Stomach (tissue), 9 donors: ENCODE data around the gene SIGLEC1. TPM values are rescaled to one million over a fixed set of nuclear protein-coding genes. Genes with fewer than 3 reads are reported as not detected.

Experiments
- DNase-seq, 2 donors: peaks; one replicate each; pipeline versions ENCODE4 v3.0.0 to v3.0.0-alpha.2; 2013 to 2019
- H3K27ac ChIP-seq, 5 donors: fragments of 200-600 bp in 4 of 5; sonication (generic) in 4 of 5; one replicate each; pipeline ENCODE4 v1.5.1; 2013 to 2019; ENCODE audit warnings: mild to moderate bottlenecking in 1 of 5, moderate library complexity in 1 of 5
- H3K27me3 ChIP-seq, 3 donors: fragments of 200-600 bp; sonication (generic); one replicate each; pipeline ENCODE4 v1.5.1; 2017 to 2019; ENCODE audit warnings: mixed run types in 1 of 3
- H3K36me3 ChIP-seq, 4 donors: fragments of 200-600 bp; sonication (generic); 1 replicate in 3 of 4; 2 replicates in 1 of 4; pipeline ENCODE4 v1.5.1; 2016 to 2019
- H3K4me1 ChIP-seq, 4 donors: fragments of 200-600 bp; sonication (generic); one replicate each; pipeline ENCODE4 v1.5.1; 2016 to 2019
- H3K4me3 ChIP-seq, 4 donors: fragments of 200-600 bp; sonication (generic) in 3 of 4; one replicate each; pipeline ENCODE4 v1.5.1; 2016 to 2019; ENCODE audit warnings: mild to moderate bottlenecking in 1 of 4
- H3K9me3 ChIP-seq, 4 donors: fragments of 200-600 bp; sonication (generic); one replicate each; pipeline ENCODE4 v1.5.1; 2016 to 2019
- EP300 ChIP-seq: sonication (generic); formaldehyde crosslinking; IDR thresholded peaks from one replicate; pipeline ENCODE4 v1.6.1; 2017; ENCODE audit warnings: antibody characterized with exemption
- POLR2A ChIP-seq, 4 donors: fragments of 450-650 bp; IDR thresholded peaks; one replicate each; pipeline ENCODE4 v1.6.1; 2016; ENCODE audit warnings: antibody characterized with exemption in 4 of 4, control low read depth in 2 of 4, mild to moderate bottlenecking in 1 of 4, moderate library complexity in 1 of 4
- POLR2AphosphoS5 ChIP-seq, 3 donors: sonication (generic); formaldehyde crosslinking; IDR thresholded peaks; one replicate each; pipeline ENCODE4 v1.6.1; 2016; ENCODE audit warnings: antibody characterized with exemption in 3 of 3
- WGBS, 5 donors: extraction: QIAGEN DNeasy Blood & Tissue Kit in 3 of 5; methylation state at CpG; one replicate each; pipeline versions ENCODE4 v1.1.5 to v1.1.7; 2013 to 2018; 5-methylcytosine and 5-hydroxymethylcytosine counted together
- intact Hi-C: fragments of 100-400 bp; cut with DNase I; formaldehyde crosslinking; loops from one replicate; pipeline ENCODE4 v1.15.1; 2023; ENCODE audit warnings: low total_unique reads
- polyA plus RNA-seq, 3 donors: library from polyadenylated mRNA; stranded (reverse); fragments of 200-250 nt; gene quantifications; one replicate each; pipeline ENCODE4 v1.2.3, GENCODE V29; 2013
- total RNA-seq, 5 donors: library from RNA; depleted of rRNA; stranded (reverse); fragments of >200 nt; gene quantifications; one replicate each; pipeline versions ENCODE4 v1.1.0 to v1.2.3, GENCODE V29; 2014 to 2016
- TF ChIP-seq, protein P1 (sequence below), 7 experiments: fragments of 450-650 bp in 4 of 7; fragments of 200-600 bp in 3 of 7; sonication (generic) in 3 of 7; IDR thresholded peaks; one replicate each; pipeline ENCODE4 v1.5.1; 2016 to 2019; ENCODE audit warnings: antibody characterized with exemption in 7 of 7, control low read depth in 2 of 7, mild to moderate bottlenecking in 1 of 7
- donor health status: healthy with polysubstance abuse.
- donor health status: Bipolar disorder and iron deficiency.
- donor health status: healthy.

The SIGLEC1 gene
- total and polyA plus RNA-seq, 8 donors, result 1.4 to 22.2 (median 1.8) TPM

DNA sequence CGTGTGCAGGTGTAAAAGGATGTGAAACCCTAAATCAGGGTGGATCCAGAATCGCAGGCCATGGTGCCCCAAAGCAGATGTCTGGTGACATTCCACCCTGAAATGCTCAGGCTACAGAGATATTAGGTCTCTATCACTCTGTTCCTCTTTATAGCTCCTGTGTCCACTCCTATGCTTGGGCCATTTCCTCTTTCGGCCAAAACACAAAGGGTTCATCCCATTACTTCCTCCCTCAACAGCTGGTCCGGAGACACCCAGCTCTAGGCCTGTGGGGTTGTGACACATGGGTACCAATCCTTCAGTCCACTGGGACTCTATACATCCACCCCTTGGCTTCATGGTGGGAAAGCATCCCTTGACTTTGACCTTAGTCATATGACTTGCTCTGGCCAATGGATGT lies 1.7 kb upstream of the SIGLEC1 start:
- intact Hi-C loops, result no loop called here
- Histone ChIP-seq H3K9me3 (no peaks in the 10 kb centered on the region), H3K36me3 (no peaks in the 10 kb centered on the region), H3K27me3 (peaks cover 0 to 4% (median 0%) of the 10 kb centered on the region in 3 donors), H3K27ac (peak overlapping the region in 1 of 5 donors; percentile 35), H3K4me3 (no peak overlapping the region), H3K4me1 (peaks cover 0 to 16% (median 11%) of the 10 kb centered on the region in 4 donors)
- no peak for DNase-seq
- WGBS, 5 donors, result 79 to 85% (median 83%) methylated on average over 4 of the region's 4 CpGs
- TF ChIP-seq, protein P1, sequence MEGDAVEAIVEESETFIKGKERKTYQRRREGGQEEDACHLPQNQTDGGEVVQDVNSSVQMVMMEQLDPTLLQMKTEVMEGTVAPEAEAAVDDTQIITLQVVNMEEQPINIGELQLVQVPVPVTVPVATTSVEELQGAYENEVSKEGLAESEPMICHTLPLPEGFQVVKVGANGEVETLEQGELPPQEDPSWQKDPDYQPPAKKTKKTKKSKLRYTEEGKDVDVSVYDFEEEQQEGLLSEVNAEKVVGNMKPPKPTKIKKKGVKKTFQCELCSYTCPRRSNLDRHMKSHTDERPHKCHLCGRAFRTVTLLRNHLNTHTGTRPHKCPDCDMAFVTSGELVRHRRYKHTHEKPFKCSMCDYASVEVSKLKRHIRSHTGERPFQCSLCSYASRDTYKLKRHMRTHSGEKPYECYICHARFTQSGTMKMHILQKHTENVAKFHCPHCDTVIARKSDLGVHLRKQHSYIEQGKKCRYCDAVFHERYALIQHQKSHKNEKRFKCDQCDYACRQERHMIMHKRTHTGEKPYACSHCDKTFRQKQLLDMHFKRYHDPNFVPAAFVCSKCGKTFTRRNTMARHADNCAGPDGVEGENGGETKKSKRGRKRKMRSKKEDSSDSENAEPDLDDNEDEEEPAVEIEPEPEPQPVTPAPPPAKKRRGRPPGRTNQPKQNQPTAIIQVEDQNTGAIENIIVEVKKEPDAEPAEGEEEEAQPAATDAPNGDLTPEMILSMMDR (IDR thresholded peaks at IDR 0.05), result no peak
- TF ChIP-seq POLR2A (IDR thresholded peaks at IDR 0.05) (no peak), EP300 (no peak), POLR2AphosphoS5 (IDR thresholded peaks at IDR 0.05) (no peak)

DNA sequence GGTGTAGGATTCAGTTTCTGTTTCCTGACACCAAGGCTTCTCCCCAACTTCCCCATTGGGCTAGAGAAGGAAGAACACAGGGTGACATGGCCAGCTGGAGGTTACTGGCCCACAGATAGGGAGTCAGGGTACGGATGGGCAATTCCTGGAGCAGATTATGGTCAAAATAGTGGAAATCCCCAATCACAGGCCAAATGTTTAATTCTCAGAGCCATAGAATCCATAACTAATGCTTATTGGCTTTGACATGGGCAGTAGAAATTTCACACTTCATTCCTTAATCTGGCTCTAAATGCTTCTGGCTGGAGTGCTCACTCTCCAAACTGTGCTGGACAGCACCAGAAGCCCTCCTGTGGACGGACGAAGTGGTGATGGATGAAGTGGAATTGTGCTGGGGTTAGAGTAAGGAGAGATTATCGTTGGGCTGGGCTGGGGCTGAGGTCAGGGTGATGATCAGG lies 887 bp downstream of the SIGLEC1 start:
- H3K36me3 ChIP-seq, result no peaks in the 10 kb centered on the region
- peaks cover 0 to 16% (median 11%) of the 10 kb centered on the region in 4 donors for H3K4me1 ChIP-seq
- H3K4me3 ChIP-seq, result peak overlapping the region in 3 of 4 donors; percentile 2 to 31 (median 2)
- H3K27me3 ChIP-seq, result no peaks in the 10 kb centered on the region
- no peak overlapping the region for H3K27ac ChIP-seq
- WGBS, 5 donors, result 59 to 75% (median 71%) methylated on average over 4 of the region's 4 CpGs
- intact Hi-C loops, result no loop called here
- DNase-seq, result no peak
- TF ChIP-seq POLR2AphosphoS5 (IDR thresholded peaks at IDR 0.05), result no peak
- TF ChIP-seq EP300, result no peak
- TF ChIP-seq, protein P1 (IDR thresholded peaks at IDR 0.05), result no peak
- no peak for TF ChIP-seq POLR2A (IDR thresholded peaks at IDR 0.05)
- no peaks in the 10 kb centered on the region for H3K9me3 ChIP-seq

DNA sequence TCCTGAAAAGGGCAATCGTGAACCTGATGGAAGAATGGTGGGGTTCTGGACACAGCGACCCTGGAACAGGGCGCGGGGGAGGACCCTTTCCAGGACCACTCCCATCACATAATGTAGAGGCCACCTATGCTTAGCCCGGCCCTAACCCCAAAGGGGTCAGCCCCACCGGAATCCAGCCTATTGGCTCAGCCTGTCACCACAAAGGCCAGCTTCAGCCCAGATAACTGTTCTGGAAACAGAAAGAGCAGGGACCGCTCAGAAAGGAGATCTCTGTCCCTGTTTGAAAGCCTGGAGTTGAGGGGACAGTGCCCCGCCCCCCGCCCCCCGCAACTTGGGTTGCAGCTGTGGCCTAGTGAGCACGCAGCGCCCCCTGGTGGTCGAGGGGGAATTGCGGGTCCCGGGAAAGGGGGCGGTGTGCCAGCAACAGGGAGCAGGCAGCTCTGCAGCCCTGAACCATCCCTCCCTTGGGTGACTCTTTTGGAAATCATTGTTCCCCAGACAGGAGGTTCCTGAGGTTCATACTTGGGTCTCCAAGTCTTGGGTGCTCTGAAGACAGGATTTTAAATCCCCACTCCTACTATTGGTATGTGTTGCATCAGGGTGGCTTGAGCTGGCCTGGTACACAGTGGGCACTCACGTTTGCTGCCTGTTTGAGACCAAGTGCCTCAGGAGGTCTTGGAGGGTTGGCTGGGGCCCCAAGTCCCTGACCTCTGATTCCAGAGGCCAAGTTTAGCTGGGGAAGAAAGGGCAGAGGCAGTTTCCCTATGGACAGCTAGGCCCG lies 1.5 kb downstream of the SIGLEC1 start:
- peak; percentile 74 to 88 for DNase-seq
- 30 to 51% (median 34%) methylated on average over 8 to 18 of the region's 18 CpGs for WGBS, 5 donors
- no peak for TF ChIP-seq EP300
- TF ChIP-seq POLR2AphosphoS5 (IDR thresholded peaks at IDR 0.05), result peak in 1 of 3 donors; percentile 23
- TF ChIP-seq, protein P1 (IDR thresholded peaks at IDR 0.05), result peak in 6 of 7 experiments; percentile 36 to 96 (median 86)
- TF ChIP-seq POLR2A (IDR thresholded peaks at IDR 0.05), result no peak
- H3K36me3 ChIP-seq, result no peaks in the 10 kb centered on the region
- intact Hi-C loops, result no loop called here
- peaks cover 0 to 16% (median 11%) of the 10 kb centered on the region in 4 donors for H3K4me1 ChIP-seq
- H3K9me3 ChIP-seq, result no peaks in the 10 kb centered on the region
- peak overlapping the region in 1 of 4 donors; percentile 0 for H3K4me3 ChIP-seq
- H3K27ac ChIP-seq, result no peak overlapping the region
- H3K27me3 ChIP-seq, result no peaks in the 10 kb centered on the region

DNA sequence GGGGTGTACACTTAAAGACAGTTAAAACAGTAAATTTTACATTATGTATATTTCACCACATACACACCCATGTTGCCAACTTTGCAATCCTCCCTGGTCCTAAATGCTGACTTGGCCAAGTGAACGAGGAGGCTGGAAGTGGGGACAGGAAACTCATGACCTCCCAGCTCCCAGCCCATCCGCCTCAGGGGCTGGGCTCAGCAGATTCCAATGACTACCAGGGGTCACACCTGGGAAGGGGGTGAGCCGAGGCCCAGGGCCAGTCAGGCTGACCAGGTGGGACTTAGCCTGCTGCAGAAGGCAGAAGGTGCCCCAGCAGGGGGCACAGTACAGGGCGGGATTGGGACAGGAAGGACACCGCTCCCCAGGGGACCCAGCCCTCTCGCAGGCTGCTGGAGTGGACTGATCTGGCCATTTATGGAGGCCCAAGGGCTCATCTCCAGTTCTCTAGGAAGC lies 2.4 kb downstream of the SIGLEC1 start:
- Histone ChIP-seq H3K27me3 (no peaks in the 10 kb centered on the region), H3K9me3 (no peaks in the 10 kb centered on the region), H3K36me3 (no peaks in the 10 kb centered on the region), H3K4me3 (no peak overlapping the region), H3K4me1 (peaks cover 0 to 16% (median 11%) of the 10 kb centered on the region in 4 donors), H3K27ac (no peak overlapping the region)
- TF ChIP-seq, protein P1 (IDR thresholded peaks at IDR 0.05), result no peak
- WGBS, 5 donors, result 57 to 69% (median 63%) methylated on average over 6 of the region's 6 CpGs
- intact Hi-C loops, result no loop called here
- peak in 1 of 2 donors; percentile 22 for DNase-seq
